MM.1S (cell line): Measurements from ENCODE around the gene LAMA4.

Experiments
- DNase-seq: peaks from one replicate; pipeline ENCODE4 v3.0.0-alpha.2; 2015
- H2AFZ ChIP-seq: fragments of 300-600 bp; sonication (generic); 2 replicates; pipeline ENCODE4 v1.6.0; 2016; ENCODE audit warnings: antibody characterized with exemption, low read length
- H3F3A ChIP-seq: fragments of 300-600 bp; sonication (generic); 2 replicates; pipeline ENCODE4 v1.6.1; 2016; ENCODE audit warnings: mild to moderate bottlenecking, antibody characterized with exemption, low read length, moderate library complexity, mixed read lengths; ENCODE audit not compliant: insufficient read depth
- H3K27ac ChIP-seq: fragments of 300-600 bp; sonication (generic); 2 replicates; pipeline ENCODE4 v1.5.1; 2016; ENCODE audit warnings: mild to moderate bottlenecking, low read length
- H3K27me3 ChIP-seq: fragments of 300-600 bp; sonication (generic); replicated peaks from 2 replicates; pipeline ENCODE4 v1.6.0; 2016; ENCODE audit warnings: low read length; ENCODE audit not compliant: insufficient read depth
- H3K36me3 ChIP-seq: fragments of 300-600 bp; sonication (generic); replicated peaks from 2 replicates; pipeline ENCODE4 v1.6.1; 2016; ENCODE audit warnings: mild to moderate bottlenecking, low read length, mixed read lengths; ENCODE audit not compliant: insufficient read depth
- H3K4me1 ChIP-seq: fragments of 300-600 bp; sonication (generic); 2 replicates; pipeline ENCODE4 v1.6.1; 2016; ENCODE audit warnings: low read length, mixed read lengths
- H3K4me2 ChIP-seq: fragments of 300-600 bp; sonication (generic); 2 replicates; pipeline ENCODE4 v1.6.0; 2016; ENCODE audit warnings: low read depth, low read length
- H3K4me3 ChIP-seq: fragments of 300-600 bp; sonication (generic); 2 replicates; pipeline ENCODE4 v1.5.1; 2016; ENCODE audit warnings: low read length, mixed read lengths
- H3K79me2 ChIP-seq: fragments of 300-600 bp; sonication (generic); 2 replicates; pipeline ENCODE4 v1.6.1; 2016; ENCODE audit warnings: mixed run types, low read length, mixed read lengths
- H3K9ac ChIP-seq: fragments of 300-600 bp; sonication (generic); 2 replicates; pipeline ENCODE4 v1.6.1; 2016; ENCODE audit warnings: low read length, mixed read lengths
- H3K9me2 ChIP-seq: fragments of 300-600 bp; sonication (generic); replicated peaks from 2 replicates; pipeline ENCODE4 v1.6.1; 2016; ENCODE audit warnings: mild to moderate bottlenecking, low read length, mixed read lengths; ENCODE audit not compliant: insufficient read depth
- H3K9me3 ChIP-seq: fragments of 300-600 bp; sonication (generic); replicated peaks from 2 replicates; pipeline ENCODE4 v1.6.1; 2016; ENCODE audit warnings: mild to moderate bottlenecking, low read length, mixed read lengths; ENCODE audit not compliant: insufficient read depth
- H4K20me1 ChIP-seq: fragments of 300-600 bp; sonication (generic); 2 replicates; pipeline ENCODE4 v1.6.1; 2016; ENCODE audit warnings: mild to moderate bottlenecking, low read length, moderate library complexity, mixed read lengths; ENCODE audit not compliant: insufficient read depth
- CTCF ChIP-seq: fragments of 300-600 bp; sonication (generic); IDR thresholded peaks from 2 replicates; pipeline ENCODE4 v1.5.1; 2016; ENCODE audit warnings: antibody characterized with exemption, low read length, mixed read lengths
- EZH2 ChIP-seq: fragments of 300-600 bp; sonication (generic); optimal IDR thresholded peaks from 2 replicates; pipeline ENCODE3; 2017; ENCODE audit warnings: low read depth, mild to moderate bottlenecking, antibody characterized with exemption, low read length, mixed read lengths
- EZH2phosphoT487 ChIP-seq: fragments of 300-600 bp; sonication (generic); IDR thresholded peaks from 2 replicates; pipeline ENCODE4 v1.6.1; 2018; ENCODE audit warnings: antibody characterized with exemption, low read length

LAMA4 gene

DNA sequence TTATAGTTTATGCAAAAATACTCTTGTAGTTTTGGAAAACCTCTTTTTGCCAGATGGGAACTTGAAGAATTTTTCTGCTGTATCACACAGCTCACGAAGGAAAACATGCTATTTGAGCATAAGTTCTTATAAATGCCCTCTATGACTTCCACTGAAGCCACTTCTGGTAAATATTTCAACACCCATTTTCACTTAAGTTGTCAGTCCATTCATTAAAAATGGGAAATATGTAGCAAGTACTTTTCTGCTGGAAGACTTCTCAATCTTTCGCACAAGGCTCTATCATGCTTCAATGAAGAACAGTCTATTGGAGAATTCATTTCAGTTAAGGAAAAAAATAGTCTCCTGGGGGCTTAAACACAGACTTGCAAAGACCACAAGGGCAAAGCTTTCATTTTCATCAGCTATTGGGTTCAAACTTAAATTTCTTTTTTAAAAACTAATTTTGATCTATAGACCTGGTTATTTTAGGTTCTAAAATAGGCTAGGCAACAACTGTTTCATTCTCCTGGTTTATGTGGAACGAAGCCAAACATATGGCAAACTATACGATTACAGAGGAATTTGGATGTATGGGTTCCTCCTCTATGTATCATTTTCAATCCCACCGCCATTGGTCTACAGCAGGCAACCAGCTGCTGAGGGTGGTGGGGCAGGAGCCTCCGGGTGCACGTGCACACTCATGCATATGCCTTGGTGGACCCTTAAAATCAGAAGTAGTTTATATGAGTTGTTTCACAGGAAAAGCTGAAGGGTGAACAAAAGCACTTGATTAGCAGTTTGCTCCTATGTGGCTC lies 38.7 kb downstream of the LAMA4 start:
- Histone ChIP-seq H3K79me2 (no peaks in the 10 kb centered on the region), H3K9me3 (no peaks in the 10 kb centered on the region), H3K4me3 (no peak overlapping the region), H3K4me2 (no peak overlapping the region), H2AFZ (no peak overlapping the region), H4K20me1 (no peaks in the 10 kb centered on the region), H3K27ac (no peak overlapping the region), H3K9ac (no peak overlapping the region), H3K9me2 (no peaks in the 10 kb centered on the region), H3K36me3 (no peaks in the 10 kb centered on the region), H3K4me1 (no peaks in the 10 kb centered on the region), H3F3A (no peaks in the 10 kb centered on the region), H3K27me3 (no peaks in the 10 kb centered on the region)
- no peak for DNase-seq
- TF ChIP-seq CTCF (no peak), EZH2 (no peak), EZH2phosphoT487 (no peak)

DNA sequence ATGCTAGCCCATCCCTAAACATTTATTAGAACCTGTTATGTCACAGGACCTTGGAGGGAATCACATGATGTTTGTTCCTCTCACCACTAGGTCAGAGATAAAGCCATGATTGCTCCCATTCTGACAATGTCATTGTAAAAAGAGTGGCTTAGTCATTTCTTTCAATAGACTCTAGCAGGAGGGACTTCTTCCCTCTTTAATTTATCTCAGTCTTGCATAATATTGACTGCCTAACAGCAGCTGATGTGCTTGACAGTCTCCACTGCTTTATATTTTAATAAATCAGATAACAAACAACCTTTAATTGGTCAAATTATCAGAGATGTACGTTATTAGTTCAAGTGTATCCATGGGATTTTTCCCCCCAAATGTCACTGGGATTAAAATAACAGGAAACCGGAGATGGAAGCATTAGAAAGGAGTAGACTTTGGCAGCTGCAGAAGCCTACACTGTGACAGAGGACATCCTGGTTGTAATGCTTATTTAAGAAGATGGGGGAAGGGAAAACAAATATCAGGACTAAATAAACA lies 39.6 kb downstream of the LAMA4 start:
- H3K4me1 ChIP-seq, result no peaks in the 10 kb centered on the region

DNA sequence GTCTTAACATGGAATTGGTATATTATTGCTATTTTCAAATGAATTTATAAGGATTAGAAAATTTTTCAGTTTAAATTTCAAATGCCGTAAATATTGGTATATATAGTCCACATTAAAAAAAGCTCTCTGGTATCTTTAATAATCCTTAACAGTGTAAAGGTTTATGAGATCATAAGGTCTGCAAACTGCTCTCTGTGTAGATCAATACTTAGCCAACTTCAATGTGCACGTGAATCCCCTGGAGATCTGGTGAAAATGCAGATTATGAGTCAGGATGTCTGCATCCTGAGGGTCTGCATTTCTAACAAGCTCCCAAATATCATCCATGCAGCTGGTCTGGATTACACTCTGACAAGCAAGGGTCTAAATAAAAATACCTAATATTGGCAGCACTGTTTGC lies 43.5 kb downstream of the LAMA4 start:
- Histone ChIP-seq H3K36me3 (no peaks in the 10 kb centered on the region), H3F3A (no peaks in the 10 kb centered on the region), H3K27me3 (no peaks in the 10 kb centered on the region), H3K9ac (no peak overlapping the region), H3K4me3 (no peak overlapping the region), H3K4me1 (no peaks in the 10 kb centered on the region), H3K4me2 (no peak overlapping the region), H3K9me3 (no peaks in the 10 kb centered on the region), H3K9me2 (no peaks in the 10 kb centered on the region), H3K27ac (no peak overlapping the region), H2AFZ (no peak overlapping the region), H4K20me1 (no peaks in the 10 kb centered on the region), H3K79me2 (no peaks in the 10 kb centered on the region)
- no peak for TF ChIP-seq EZH2phosphoT487
- TF ChIP-seq CTCF, result no peak
- no peak for TF ChIP-seq EZH2
- DNase-seq, result no peak

More for the DNA sequence above, 39.6 kb downstream of the LAMA4 start:
- H3K9me3 ChIP-seq, result no peaks in the 10 kb centered on the region
- H3K4me3 ChIP-seq, result no peak overlapping the region
- DNase-seq, result no peak
- no peaks in the 10 kb centered on the region for H4K20me1 ChIP-seq
- no peaks in the 10 kb centered on the region for H3K36me3 ChIP-seq
- TF ChIP-seq EZH2phosphoT487, result no peak
- TF ChIP-seq CTCF, result no peak
- no peak for TF ChIP-seq EZH2
- H3K27me3 ChIP-seq, result no peaks in the 10 kb centered on the region
- H3K79me2 ChIP-seq, result no peaks in the 10 kb centered on the region
- H3K9me2 ChIP-seq, result no peaks in the 10 kb centered on the region
- no peak overlapping the region for H2AFZ ChIP-seq
- H3F3A ChIP-seq, result no peaks in the 10 kb centered on the region
- H3K9ac ChIP-seq, result no peak overlapping the region
- H3K4me2 ChIP-seq, result no peak overlapping the region
- no peak overlapping the region for H3K27ac ChIP-seq
